Dermis microvascular lymphatic vessel endothelial cell (primary cell): ENCODE measurements around the gene UGDH. TPM values are rescaled to one million over a fixed set of nuclear protein-coding genes. Genes with fewer than 3 reads are reported as not detected.

ENCODE experiments used
- DNase-seq, 2 donors: peaks; one replicate each; pipeline versions ENCODE4 v3.0.0 to v3.0.0-alpha.2; 2010; ENCODE audit warnings: low read depth in 2 of 2
- total RNA-seq: library from RNA; depleted of rRNA; stranded (reverse); fragments of >200 nt; gene quantifications from 2 replicates; pipeline ENCODE4 v1.2.1, GENCODE V29; 2014

UGDH gene
- total RNA-seq, 1 donor from 2014 or later, result 36.1 TPM

DNA sequence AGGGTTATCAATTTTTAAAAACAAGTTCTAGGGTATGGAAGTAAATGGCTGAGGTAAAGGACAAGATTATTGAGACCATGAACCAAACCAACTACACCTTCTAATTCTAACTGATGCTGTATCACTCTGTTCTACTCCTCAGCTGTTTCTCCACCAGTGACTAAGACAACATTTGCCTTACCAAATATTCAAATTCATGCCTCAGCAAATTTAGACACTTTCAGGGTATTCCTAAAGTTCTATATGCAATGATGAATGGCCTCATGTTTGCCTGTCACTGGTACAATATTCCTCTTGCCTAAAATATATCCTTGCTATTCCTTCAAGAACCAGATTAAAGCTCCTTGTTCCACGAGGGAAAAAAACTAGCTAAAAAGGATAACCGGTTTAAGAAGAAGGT is 73.5 kb downstream of the UGDH start:
- DNase-seq, result no peak

DNA sequence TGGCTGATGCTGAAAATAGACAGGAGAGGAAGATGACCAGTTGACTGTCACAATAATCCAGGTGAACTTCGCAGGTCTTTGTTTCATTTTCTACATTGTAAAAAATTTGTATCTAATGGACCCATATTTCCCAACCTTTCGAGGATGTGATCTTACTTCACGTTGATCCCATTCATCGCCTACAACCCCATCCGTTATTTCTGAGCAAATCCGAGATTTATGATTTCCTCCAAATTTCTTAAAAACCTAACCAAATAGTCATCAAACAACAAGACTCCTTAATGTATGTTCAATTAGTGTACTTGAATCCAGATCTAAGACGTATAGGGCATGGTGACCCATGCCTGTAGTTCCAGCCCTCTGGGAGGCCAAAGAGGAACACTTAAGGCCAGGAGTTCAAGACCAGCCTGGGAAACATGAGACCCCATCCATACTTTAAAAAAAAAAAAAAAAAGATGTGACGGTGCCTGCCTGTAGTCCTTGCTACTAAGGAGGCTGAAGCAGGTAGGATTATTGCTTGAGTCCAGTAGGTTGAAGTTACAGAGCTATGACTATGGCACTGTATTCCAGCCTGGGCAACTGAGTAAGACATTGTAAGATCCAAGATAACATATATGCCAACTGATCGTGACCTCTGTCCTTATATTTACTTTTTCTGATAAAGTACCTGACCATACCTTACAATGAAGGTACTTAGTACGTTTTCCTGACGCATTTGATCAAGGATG is 74.2 kb downstream of the UGDH start:
- no peak for DNase-seq

GRCh38 chr4:39452153-39452859 is 74.9 kb downstream of the UGDH start:
- no peak for DNase-seq

GRCh38 chr4:39451423-39452023 is 75.7 kb downstream of the UGDH start:
- no peak for DNase-seq

DNA sequence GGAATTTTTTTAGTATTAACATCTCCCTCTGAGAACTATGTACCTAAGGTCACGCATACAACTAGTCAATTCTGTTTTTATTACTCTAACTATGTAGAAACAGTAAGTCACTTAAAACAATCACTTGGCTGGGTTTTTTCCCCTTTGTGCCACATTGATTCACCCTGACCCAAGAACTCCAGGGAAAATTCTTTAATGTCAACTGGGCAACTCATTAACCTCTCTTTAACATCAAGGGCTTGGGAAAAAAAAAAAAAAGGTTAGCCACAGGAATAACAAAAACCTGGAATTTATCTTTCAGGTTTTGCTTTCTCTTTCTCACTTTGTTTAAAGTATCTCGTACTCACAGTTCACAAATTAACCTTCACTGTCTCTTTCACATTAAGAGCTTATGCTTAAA is 76.6 kb downstream of the UGDH start:
- DNase-seq, result no peak

Other genes with a start within 250 kb of the UGDH start
- 47.6 and 50.8 TPM in 2 replicates for gene RFC1, start 161.1 kb downstream of the UGDH start, total RNA-seq
- gene KLB, start 120.5 kb downstream of the UGDH start, total RNA-seq, result under 0.01 TPM in 2 replicates
- gene RPL9, start 68.5 kb downstream of the UGDH start, total RNA-seq, result 1,640 and 2,535 TPM in 2 replicates
- 4.2 and 4.4 TPM in 2 replicates for gene LIAS, start 68.4 kb downstream of the UGDH start, total RNA-seq
- 13.5 and 20.0 TPM in 2 replicates for gene SMIM14, start 111.4 kb upstream of the UGDH start, total RNA-seq
- 13.7 and 16.2 TPM in 2 replicates for gene UBE2K, start 170.7 kb upstream of the UGDH start, total RNA-seq